ENCODE measurements around the gene HIGD2B. TPM values are rescaled to one million over a fixed set of nuclear protein-coding genes. Genes with fewer than 3 reads are reported as not detected.

The HIGD2B gene
- total and polyA plus RNA-seq, 9 of the 15 experiments (the other 6 are each of a cell fraction or from before 2014, with no cell fraction given), result 0.04 to 0.18 (median 0.14) TPM; not detected in 6

DNA sequence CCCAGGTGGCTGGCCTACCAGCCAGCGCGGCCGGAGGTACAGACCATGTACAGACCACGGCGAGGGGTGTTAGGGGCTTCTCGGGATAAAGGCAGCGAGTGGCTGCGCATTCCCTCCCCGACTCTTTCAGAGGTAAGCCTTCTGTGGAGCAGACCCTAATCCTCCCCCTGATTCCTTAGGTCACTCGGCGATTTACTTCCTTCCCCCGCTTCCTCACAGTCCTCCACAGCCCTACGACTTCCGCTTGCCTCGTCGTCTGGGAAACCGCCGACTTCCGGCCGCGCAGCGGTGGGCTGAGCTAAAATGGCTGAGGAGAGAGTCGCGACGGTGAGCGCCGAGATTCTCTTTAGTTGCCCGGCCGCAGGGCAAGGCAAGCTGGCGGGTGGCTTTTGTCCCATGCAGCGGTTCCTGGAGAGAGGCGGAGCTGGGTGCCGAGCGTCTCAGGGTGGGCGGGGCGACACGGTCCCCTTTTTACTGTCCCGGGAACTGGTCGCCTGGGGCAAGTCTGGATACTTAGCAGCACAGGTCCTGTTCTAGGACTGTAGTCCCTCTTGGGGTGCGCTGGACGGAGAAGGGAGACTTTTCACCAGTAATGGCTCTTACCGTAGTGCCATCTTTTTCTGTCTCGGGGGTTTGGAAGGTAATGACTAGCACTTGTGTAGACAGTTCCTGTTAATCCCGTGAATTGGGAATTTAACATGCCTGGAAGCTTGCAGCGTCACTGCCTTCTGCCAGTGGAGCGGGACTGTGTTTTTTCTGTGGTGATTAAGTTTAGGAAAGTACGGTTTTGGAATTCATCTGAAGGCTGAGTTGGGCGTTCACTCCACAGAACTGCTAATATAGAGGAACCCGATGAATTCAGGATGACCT is at the start of gene HIGD2B, which contains the start of gene BBS4 (continued):
- no peak for TF ChIP-seq HDAC6 (IDR thresholded peaks at IDR 0.05; ENCODE audit: low read depth, low read length)
- TF ChIP-seq NEUROD1 (IDR thresholded peaks at IDR 0.05; ENCODE audit: borderline replicate concordance, low read depth, low read length, partially characterized antibody), result no peak
- no peak for TF ChIP-seq ZNF764 (CRISPR knock-in tag; IDR thresholded peaks at IDR 0.05; ENCODE audit: low read depth)
- no peak for TF ChIP-seq HBP1 (CRISPR knock-in tag; IDR thresholded peaks at IDR 0.05)
- no peak for TF ChIP-seq USF2 (CRISPR knock-in tag; IDR thresholded peaks at IDR 0.05)
- TF ChIP-seq ETV5 (CRISPR knock-in tag; IDR thresholded peaks at IDR 0.05; ENCODE audit: low read depth), result peak; percentile 92
- no peak for TF ChIP-seq NR2F6 (CRISPR knock-in tag; IDR thresholded peaks at IDR 0.05)
- TF ChIP-seq PHF8 (IDR thresholded peaks at IDR 0.05; ENCODE audit: borderline replicate concordance, low read length), result peak; percentile 91
- TF ChIP-seq, protein P1, sequence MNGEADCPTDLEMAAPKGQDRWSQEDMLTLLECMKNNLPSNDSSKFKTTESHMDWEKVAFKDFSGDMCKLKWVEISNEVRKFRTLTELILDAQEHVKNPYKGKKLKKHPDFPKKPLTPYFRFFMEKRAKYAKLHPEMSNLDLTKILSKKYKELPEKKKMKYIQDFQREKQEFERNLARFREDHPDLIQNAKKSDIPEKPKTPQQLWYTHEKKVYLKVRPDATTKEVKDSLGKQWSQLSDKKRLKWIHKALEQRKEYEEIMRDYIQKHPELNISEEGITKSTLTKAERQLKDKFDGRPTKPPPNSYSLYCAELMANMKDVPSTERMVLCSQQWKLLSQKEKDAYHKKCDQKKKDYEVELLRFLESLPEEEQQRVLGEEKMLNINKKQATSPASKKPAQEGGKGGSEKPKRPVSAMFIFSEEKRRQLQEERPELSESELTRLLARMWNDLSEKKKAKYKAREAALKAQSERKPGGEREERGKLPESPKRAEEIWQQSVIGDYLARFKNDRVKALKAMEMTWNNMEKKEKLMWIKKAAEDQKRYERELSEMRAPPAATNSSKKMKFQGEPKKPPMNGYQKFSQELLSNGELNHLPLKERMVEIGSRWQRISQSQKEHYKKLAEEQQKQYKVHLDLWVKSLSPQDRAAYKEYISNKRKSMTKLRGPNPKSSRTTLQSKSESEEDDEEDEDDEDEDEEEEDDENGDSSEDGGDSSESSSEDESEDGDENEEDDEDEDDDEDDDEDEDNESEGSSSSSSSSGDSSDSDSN (IDR thresholded peaks at IDR 0.05; ENCODE audit: borderline replicate concordance in 1 of 2, low read depth in 2 of 2, low read length in 2 of 2), result peak; percentile 89 to 94
- peak; percentile 90 for TF ChIP-seq SUPT5H (IDR thresholded peaks at IDR 0.05)
- TF ChIP-seq MLX (CRISPR knock-in tag; conservative IDR thresholded peaks at IDR 0.05), result no peak
- TF ChIP-seq MXI1 (IDR thresholded peaks at IDR 0.05; ENCODE audit: low read depth, low read length), result peak; percentile 79
- TF ChIP-seq ZNF551 (CRISPR knock-in tag; IDR thresholded peaks at IDR 0.05), result no peak
- no peak for TF ChIP-seq JUN (IDR thresholded peaks at IDR 0.05; ENCODE audit: borderline replicate concordance, low read depth, low read length)
- TF ChIP-seq JUN (CRISPR knock-in tag; IDR thresholded peaks at IDR 0.05; ENCODE audit: borderline replicate concordance), result no peak
- peak; percentile 57 to 62; a peak in 1 of 4 replicates for TF ChIP-seq MAZ (CRISPR knock-in tag; conservative IDR thresholded peaks at IDR 0.05 in 1 of 2, IDR thresholded peaks at IDR 0.05 in 1 of 2)
- TF ChIP-seq, protein P2, sequence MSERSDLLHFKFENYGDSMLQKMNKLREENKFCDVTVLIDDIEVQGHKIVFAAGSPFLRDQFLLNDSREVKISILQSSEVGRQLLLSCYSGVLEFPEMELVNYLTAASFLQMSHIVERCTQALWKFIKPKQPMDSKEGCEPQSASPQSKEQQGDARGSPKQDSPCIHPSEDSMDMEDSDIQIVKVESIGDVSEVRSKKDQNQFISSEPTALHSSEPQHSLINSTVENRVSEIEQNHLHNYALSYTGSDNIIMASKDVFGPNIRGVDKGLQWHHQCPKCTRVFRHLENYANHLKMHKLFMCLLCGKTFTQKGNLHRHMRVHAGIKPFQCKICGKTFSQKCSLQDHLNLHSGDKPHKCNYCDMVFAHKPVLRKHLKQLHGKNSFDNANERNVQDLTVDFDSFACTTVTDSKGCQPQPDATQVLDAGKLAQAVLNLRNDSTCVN (CRISPR knock-in tag; IDR thresholded peaks at IDR 0.05), result no peak
- no peak for TF ChIP-seq NUFIP1 (IDR thresholded peaks at IDR 0.05; ENCODE audit: partially characterized antibody)

All from K562 (cell line).